Small intestine (tissue), 7 donors: ENCODE data around the gene KSR2. TPM values are rescaled to one million over a fixed set of nuclear protein-coding genes. Genes with fewer than 3 reads are reported as not detected.

Source experiments
- DNase-seq, 2 donors: peaks; one replicate each; pipeline versions ENCODE4 v3.0.0 to v3.0.0-alpha.2; 2013
- FAIRE-seq: peaks from 2 replicates; lab custom pipeline; 2012; peaks lifted over from hg19 to GRCh38; lab: Jason Lieb, UNC
- H3K27ac ChIP-seq, 3 donors: one replicate each; pipeline ENCODE4 v1.5.1; 2013; ENCODE audit warnings: low read length in 2 of 3, mild to moderate bottlenecking in 2 of 3, control low read depth in 1 of 3, inconsistent platforms in 1 of 3, low read depth in 1 of 3, moderate library complexity in 1 of 3
- H3K27me3 ChIP-seq, 3 donors: one replicate each; pipeline ENCODE4 v1.6.1; 2013; ENCODE audit warnings: low read length in 3 of 3, inconsistent platforms in 1 of 3; ENCODE audit not compliant: control insufficient read depth in 3 of 3, insufficient read depth in 3 of 3
- H3K36me3 ChIP-seq, 3 donors: one replicate each; pipeline ENCODE4 v1.6.1; 2013; ENCODE audit warnings: low read length in 3 of 3, inconsistent platforms in 1 of 3, low read depth in 1 of 3, mild to moderate bottlenecking in 1 of 3, moderate library complexity in 1 of 3; ENCODE audit not compliant: control insufficient read depth in 3 of 3, insufficient read depth in 2 of 3
- H3K4me1 ChIP-seq, 3 donors: one replicate each; pipeline ENCODE4 v1.6.1; 2013; ENCODE audit warnings: low read length in 2 of 3, inconsistent platforms in 1 of 3, low read depth in 1 of 3, mild to moderate bottlenecking in 1 of 3, moderate library complexity in 1 of 3; ENCODE audit not compliant: control insufficient read depth in 3 of 3, insufficient read depth in 2 of 3
- H3K4me3 ChIP-seq, 3 donors: one replicate each; pipeline ENCODE4 v1.5.1; 2013; ENCODE audit warnings: low read length in 3 of 3, control low read depth in 1 of 3, inconsistent platforms in 1 of 3, low read depth in 1 of 3, mild to moderate bottlenecking in 1 of 3, moderate library complexity in 1 of 3
- H3K9me3 ChIP-seq, 2 donors: one replicate each; pipeline ENCODE4 v1.6.1; 2013; ENCODE audit warnings: low read depth in 1 of 2, low read length in 1 of 2; ENCODE audit not compliant: control insufficient read depth in 2 of 2, insufficient read depth in 1 of 2
- WGBS, 3 donors: extraction: QIAGEN DNeasy Blood & Tissue Kit; methylation state at CpG; one replicate each; pipeline ENCODE4 v1.1.7; 2013; 5-methylcytosine and 5-hydroxymethylcytosine counted together
- polyA plus RNA-seq, 4 donors: library from polyadenylated mRNA; stranded (reverse) in 3 of 4; unstranded in 1 of 4; fragments of 200-250 nt in 3 of 4; fragments of 120-200 nt in 1 of 4; gene quantifications; one replicate each; pipeline versions ENCODE4 v1.2.1 to v1.2.3, GENCODE V29; 2013
- donor health status: healthy with polysubstance abuse.
- donor health status: control.
- donor health status: control.
- donor health status: Bipolar disorder and iron deficiency.
- donor health status: healthy.

KSR2 gene
- polyA plus RNA-seq, 4 donors, result 0.16 to 0.33 TPM; not detected in 2

DNA sequence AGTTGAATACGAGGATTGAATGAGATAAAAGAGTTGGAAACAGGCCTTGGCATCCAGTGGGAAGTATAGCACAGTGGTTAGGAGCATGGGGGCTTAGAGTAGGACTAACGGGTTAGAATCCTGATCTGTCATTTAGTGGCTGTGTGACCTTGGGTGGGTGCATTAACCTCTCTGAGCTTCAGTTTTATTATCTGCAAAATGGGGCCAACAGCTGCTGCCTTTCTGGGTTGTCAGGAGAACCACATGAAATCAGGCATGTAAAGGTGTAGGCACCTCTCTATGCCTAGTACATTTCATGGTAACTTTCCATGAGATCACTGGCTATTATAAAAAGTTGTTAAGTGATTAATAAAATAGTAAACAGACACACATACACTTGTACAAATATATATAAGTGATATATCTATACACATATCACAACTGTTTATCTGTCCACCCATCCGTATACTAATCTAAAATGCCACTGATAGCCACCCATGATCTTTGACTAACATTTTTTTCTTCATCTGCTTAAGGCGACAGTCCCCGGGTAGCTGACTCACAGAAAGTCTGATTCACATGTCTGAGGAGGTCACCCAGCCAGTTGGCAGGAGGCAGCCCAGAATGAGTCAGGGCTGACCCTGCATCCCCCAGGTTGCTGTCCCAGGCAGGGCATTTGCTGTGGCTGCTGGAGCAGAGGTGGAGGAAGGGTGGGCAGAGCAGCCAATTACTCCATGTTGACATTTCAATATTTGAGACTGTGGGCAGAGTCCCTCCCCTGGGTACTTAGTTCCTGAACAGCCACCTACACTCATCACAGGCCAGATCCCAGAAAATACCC, 481.7 kb downstream of the KSR2 start:
- H3K27ac ChIP-seq, result no peak overlapping the region
- DNase-seq (no peak), FAIRE-seq (no peak)
- no peaks in the 10 kb centered on the region for H3K36me3 ChIP-seq
- H3K9me3 ChIP-seq, result peaks cover 0 to under 1% of the 10 kb centered on the region in 2 donors
- 50 to 58% (median 54%) methylated on average over 5 of the region's 5 CpGs for WGBS, 3 donors
- no peaks in the 10 kb centered on the region for H3K27me3 ChIP-seq
- H3K4me1 ChIP-seq, result no peaks in the 10 kb centered on the region
- no peak overlapping the region for H3K4me3 ChIP-seq

DNA sequence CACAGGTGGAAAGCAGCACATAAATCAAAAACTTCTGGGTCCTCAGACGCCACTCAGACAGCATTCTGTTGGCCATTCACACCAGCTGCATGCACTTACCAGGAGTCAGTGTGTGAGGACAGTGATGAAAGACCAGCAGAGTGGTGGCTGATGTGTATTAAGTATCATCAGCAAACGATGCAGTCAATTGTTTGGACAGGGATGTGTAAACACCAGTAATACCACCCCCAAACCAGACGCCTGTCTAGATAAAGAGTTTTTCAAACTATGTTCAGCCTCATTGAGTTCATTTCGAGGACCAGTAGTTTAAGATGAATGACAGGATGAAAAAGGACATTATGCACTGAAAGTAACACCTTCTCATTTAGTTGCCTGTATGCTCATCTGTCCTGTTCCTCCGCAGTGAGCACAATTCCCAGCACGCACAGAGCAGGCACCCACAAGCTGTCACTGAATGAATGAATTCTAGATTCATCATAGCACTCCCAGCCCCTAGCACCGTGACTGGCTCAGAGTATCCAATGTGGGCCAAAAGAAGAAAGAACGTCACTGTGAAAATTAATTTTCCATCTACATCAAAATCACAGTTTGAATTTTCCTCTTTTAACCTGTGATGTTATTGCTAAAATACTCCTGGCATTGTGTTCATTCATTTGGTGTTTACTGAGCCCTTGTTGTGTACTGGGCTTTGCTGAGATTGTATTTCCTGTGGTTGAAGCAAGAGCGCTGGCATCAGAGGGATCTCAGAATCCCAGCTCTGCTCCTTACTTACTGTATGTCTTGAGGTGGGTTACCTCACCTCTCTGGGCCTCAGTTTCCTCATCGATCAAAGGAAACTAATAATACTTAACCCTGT, 482.6 kb downstream of the KSR2 start:
- H3K4me3 ChIP-seq, result no peak overlapping the region
- H3K9me3 ChIP-seq, result peaks cover 0 to 4% of the 10 kb centered on the region in 2 donors
- 57 to 66% (median 62%) methylated on average over 10 of the region's 10 CpGs for WGBS, 3 donors
- H3K27me3 ChIP-seq, result no peaks in the 10 kb centered on the region
- no peaks in the 10 kb centered on the region for H3K4me1 ChIP-seq
- no peak overlapping the region for H3K27ac ChIP-seq
- no peak for FAIRE-seq
- no peaks in the 10 kb centered on the region for H3K36me3 ChIP-seq
- no peak for DNase-seq

DNA sequence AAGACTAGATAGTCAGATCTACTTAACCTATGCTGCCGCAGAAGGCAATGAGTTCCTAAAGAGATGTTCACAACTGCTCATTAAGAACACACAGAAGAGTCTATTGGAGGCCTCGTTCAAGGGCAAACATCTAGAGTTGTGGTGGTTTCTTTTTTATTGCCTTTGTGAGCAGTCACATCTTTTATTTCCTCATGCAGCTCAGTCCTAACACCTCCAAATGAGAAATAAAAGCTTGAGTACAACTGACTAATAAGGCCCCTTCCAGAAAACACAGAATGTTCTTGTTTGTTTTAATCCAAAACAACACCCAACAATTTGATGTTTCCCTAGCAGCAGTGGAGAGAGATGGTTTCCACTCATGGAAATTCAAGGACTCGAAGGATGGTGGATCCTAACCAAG, 483.9 kb downstream of the KSR2 start:
- FAIRE-seq (no peak), DNase-seq (no peak)
- Histone ChIP-seq H3K27ac (no peak overlapping the region), H3K36me3 (no peaks in the 10 kb centered on the region), H3K4me3 (no peak overlapping the region), H3K27me3 (no peaks in the 10 kb centered on the region), H3K9me3 (peaks cover 0 to 4% of the 10 kb centered on the region in 2 donors), H3K4me1 (no peaks in the 10 kb centered on the region)
- WGBS, 3 donors, result 77 to 80% (median 79%) methylated on average over 3 of the region's 3 CpGs

GRCh38 chr12:117483501-117483900, 485.3 kb downstream of the KSR2 start:
- DNase-seq (no peak), FAIRE-seq (no peak)
- Histone ChIP-seq H3K4me3 (no peak overlapping the region), H3K27ac (no peak overlapping the region), H3K36me3 (no peaks in the 10 kb centered on the region), H3K27me3 (no peaks in the 10 kb centered on the region), H3K4me1 (no peaks in the 10 kb centered on the region), H3K9me3 (peaks cover 0 to 4% of the 10 kb centered on the region in 2 donors)
- 72 to 78% (median 75%) methylated on average over 5 of the region's 5 CpGs for WGBS, 3 donors

DNA sequence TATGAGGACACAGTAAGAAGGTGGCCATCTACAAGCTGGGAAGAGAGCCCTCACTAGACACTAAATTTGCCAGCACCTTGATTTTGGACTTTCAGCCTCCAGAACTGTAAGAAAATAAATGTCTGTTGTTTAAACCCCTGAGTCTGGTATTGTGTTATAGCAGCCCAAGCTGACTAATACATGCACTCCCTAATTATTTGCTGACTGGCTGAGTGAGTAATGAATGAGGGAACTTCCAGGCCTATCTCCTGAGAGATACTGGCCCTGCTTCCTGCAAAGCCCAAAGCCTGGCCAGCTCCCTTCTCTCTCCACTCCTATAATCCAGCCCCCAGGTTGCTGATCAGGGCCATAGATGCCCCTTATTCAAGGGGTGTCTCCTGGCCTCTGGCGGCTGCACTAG, 487.3 kb downstream of the KSR2 start:
- FAIRE-seq (no peak), DNase-seq (no peak)
- H3K4me1 ChIP-seq, result no peaks in the 10 kb centered on the region
- H3K27ac ChIP-seq, result no peak overlapping the region
- H3K36me3 ChIP-seq, result no peaks in the 10 kb centered on the region
- no peaks in the 10 kb centered on the region for H3K27me3 ChIP-seq
- peaks cover 0 to 4% of the 10 kb centered on the region in 2 donors for H3K9me3 ChIP-seq
- no peak overlapping the region for H3K4me3 ChIP-seq
- WGBS, 3 donors, result 90 to 100% (median 90%) methylated on average over 1 of the region's 1 CpG

DNA sequence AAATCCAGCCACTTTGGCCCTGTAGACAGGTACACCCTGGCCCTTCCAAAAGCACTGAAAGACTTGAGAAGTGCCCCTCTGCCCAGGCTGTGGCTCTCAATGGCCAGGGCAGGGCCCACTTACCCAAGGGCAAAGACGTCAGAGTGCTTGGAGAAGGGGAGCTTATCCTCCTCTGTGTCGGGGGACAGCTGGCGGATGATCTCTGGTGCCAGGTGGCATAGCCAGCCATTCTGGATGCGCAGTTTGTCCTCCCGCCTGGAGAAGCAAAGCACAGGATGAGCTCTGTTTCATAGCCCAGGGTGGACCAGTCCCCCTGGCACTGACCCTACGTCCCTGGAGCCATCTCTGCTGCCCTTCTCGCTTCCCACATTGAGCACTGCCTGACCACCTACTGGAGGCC, 492.4 kb downstream of the KSR2 start:
- no peak for FAIRE-seq
- H3K4me3 ChIP-seq, result no peak overlapping the region
- no peaks in the 10 kb centered on the region for H3K4me1 ChIP-seq
- H3K27ac ChIP-seq, result no peak overlapping the region
- no peaks in the 10 kb centered on the region for H3K9me3 ChIP-seq
- no peaks in the 10 kb centered on the region for H3K36me3 ChIP-seq
- no peak for DNase-seq
- WGBS, 3 donors, result 89 to 96% (median 93%) methylated on average over 7 of the region's 7 CpGs
- no peaks in the 10 kb centered on the region for H3K27me3 ChIP-seq

DNA sequence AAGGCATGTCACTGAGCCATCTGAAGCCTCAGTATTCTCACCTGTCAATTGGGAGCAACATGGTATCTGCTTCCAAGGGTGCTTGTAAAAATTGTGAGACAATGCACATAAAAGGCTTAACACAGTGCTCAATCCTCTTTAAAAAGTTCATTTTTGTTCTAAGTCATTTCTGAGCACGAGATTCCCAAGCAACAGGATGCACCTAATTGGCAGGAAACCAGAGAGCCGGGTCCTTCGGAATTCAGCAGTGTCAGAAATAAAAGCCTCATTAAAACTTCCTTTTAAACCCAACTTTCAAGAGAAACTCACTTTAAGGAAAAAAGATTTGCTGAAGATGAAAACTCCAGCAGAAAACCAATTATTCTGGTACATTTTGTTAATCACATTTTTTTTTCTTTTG, 494.9 kb downstream of the KSR2 start:
- no peaks in the 10 kb centered on the region for H3K36me3 ChIP-seq
- FAIRE-seq, result no peak
- H3K4me3 ChIP-seq, result no peak overlapping the region
- no peak for DNase-seq
- peaks cover 0 to 5% of the 10 kb centered on the region in 2 donors for H3K9me3 ChIP-seq
- H3K27me3 ChIP-seq, result peaks cover 0 to 2% (median 0%) of the 10 kb centered on the region in 3 donors
- H3K4me1 ChIP-seq, result no peaks in the 10 kb centered on the region
- no peak overlapping the region for H3K27ac ChIP-seq
- 32 to 64% (median 41%) methylated on average over 3 of the region's 3 CpGs for WGBS, 3 donors

DNA sequence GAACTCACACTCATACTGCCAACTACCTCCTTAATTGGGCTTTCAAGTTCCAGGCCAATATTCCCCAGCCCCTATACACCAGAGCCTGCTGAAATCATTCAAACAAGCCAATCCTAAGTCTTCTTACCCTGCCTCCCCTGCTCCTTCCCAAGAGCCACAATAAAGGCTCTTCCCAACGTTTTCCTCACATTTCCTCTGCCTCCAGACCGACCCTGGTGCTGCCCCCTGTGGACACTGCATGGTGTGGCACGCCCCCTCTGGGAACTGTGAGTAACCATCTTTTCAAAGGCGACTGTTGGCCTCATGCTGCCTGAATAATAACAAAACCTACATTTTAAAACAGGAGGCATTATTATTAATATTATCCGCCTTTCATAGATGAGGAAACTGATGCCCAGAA, 495.8 kb downstream of the KSR2 start:
- no peak for DNase-seq
- Histone ChIP-seq H3K4me3 (no peak overlapping the region), H3K36me3 (no peaks in the 10 kb centered on the region), H3K4me1 (no peaks in the 10 kb centered on the region), H3K27ac (no peak overlapping the region), H3K9me3 (peaks cover 0 to 5% of the 10 kb centered on the region in 2 donors), H3K27me3 (peaks cover 0 to 2% (median 0%) of the 10 kb centered on the region in 3 donors)
- 29 to 44% (median 41%) methylated on average over 5 of the region's 5 CpGs for WGBS, 3 donors
- no peak for FAIRE-seq
